Activated naive CD4-positive, alpha-beta T cell treated with anti-CD3 and anti-CD28 coated beads, Interleukin-2, amount 50 U/mL, for 24 hours (primary cell): Measurements from ENCODE around the gene PCDHA3.
"Not testable (repeated sequence)": the region's sequence is repeated elsewhere in the genome, so short reads cannot be mapped to it uniquely, and the experiment has no call there.

Source experiments
- H3K27ac Mint-ChIP-seq: one replicate; pipeline ENCODE4 v1.8.0; 2021; ENCODE audit warnings: mild to moderate bottlenecking, mixed read lengths
- H3K27me3 Mint-ChIP-seq: one replicate; pipeline ENCODE4 v1.8.0; 2021; ENCODE audit warnings: mixed read lengths
- H3K36me3 Mint-ChIP-seq: one replicate; pipeline ENCODE4 v1.8.0; 2021; ENCODE audit warnings: mixed read lengths
- H3K4me1 Mint-ChIP-seq: one replicate; pipeline ENCODE4 v1.8.0; 2021; ENCODE audit warnings: mixed read lengths
- H3K4me3 Mint-ChIP-seq: one replicate; pipeline ENCODE4 v1.8.0; 2021; ENCODE audit warnings: mild to moderate bottlenecking, mixed read lengths
- H3K9me3 Mint-ChIP-seq: one replicate; pipeline ENCODE4 v1.8.0; 2021; ENCODE audit warnings: mixed read lengths

PCDHA3 gene

DNA sequence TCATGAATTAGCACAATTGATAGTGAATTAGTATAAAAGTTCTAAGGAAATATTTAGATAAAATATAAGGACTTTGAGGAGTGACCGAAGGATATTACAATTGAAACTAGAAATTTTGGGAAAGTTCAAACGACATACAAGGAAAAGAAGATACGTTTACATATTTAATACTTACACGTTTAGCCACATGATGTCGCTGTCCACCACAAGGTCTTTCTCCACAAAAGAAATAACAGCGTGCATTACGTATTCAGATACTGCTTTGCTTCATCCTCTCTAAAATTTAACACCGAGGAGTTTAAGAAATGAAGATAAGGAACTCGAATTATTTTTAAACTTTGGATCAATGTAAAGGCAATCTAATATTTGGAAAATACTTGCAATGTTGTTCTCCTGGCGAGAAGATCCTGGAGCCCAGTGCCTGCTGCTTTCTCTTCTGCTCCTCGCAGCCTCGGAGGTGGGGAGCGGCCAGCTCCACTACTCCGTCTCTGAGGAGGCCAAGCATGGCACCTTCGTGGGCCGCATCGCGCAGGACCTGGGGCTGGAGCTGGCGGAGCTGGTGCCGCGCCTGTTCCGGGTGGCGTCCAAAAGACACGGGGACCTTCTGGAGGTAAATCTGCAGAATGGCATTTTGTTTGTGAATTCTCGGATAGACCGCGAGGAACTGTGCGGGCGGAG is at the start of gene PCDHA3:
Gene PCDHA3 (plus strand): TSS at position 242 of the 678 bp plus-strand sequence.
- Mint-ChIP-seq H3K27me3 (peaks cover 27% of the 10 kb centered on the region), H3K4me3 (no peak within 1 kb of the TSS), H3K36me3 (peaks cover 15% of the 10 kb centered on the region)

GRCh38 chr5:140753561-140753960 is 47.3 kb upstream of the PCDHA3 start:
- no peaks in the 10 kb centered on the region for H3K4me1 Mint-ChIP-seq
- peaks cover 72% of the 10 kb centered on the region for H3K9me3 Mint-ChIP-seq
- peaks cover 20% of the 10 kb centered on the region for H3K36me3 Mint-ChIP-seq

More for the DNA sequence above, at the start of gene PCDHA3:
- no peaks in the 10 kb centered on the region for H3K4me1 Mint-ChIP-seq
- H3K9me3 Mint-ChIP-seq = peaks cover 26% of the 10 kb centered on the region
- H3K27ac Mint-ChIP-seq = no peak within 1 kb of the TSS

GRCh38 chr5:140764177-140764973 is 36.5 kb upstream of the PCDHA3 start:
- no peak overlapping the region for H3K4me3 Mint-ChIP-seq
- peaks cover 15% of the 10 kb centered on the region for H3K9me3 Mint-ChIP-seq

More at GRCh38 chr5:140753561-140753960, 47.3 kb upstream of the PCDHA3 start:
- no peak overlapping the region for H3K4me3 Mint-ChIP-seq
- no peak overlapping the region for H3K27ac Mint-ChIP-seq
- peaks cover 1% of the 10 kb centered on the region for H3K27me3 Mint-ChIP-seq

GRCh38 chr5:140767444-140767843 is 33.4 kb upstream of the PCDHA3 start:
- H3K4me3 Mint-ChIP-seq = no peak overlapping the region

More at GRCh38 chr5:140764177-140764973, 36.5 kb upstream of the PCDHA3 start:
- Mint-ChIP-seq H3K27me3 (peaks cover 2% of the 10 kb centered on the region), H3K36me3 (peaks cover 35% of the 10 kb centered on the region), H3K4me1 (no peaks in the 10 kb centered on the region), H3K27ac (no peak overlapping the region)

GRCh38 chr5:140780512-140780911 is 20.3 kb upstream of the PCDHA3 start:
- Mint-ChIP-seq H3K27ac (no peak overlapping the region), H3K36me3 (peaks cover 24% of the 10 kb centered on the region), H3K4me1 (no peaks in the 10 kb centered on the region), H3K27me3 (peaks cover 14% of the 10 kb centered on the region), H3K9me3 (peaks cover 38% of the 10 kb centered on the region), H3K4me3 (no peak overlapping the region)

More at GRCh38 chr5:140767444-140767843, 33.4 kb upstream of the PCDHA3 start:
- Mint-ChIP-seq H3K36me3 (peaks cover 30% of the 10 kb centered on the region), H3K27ac (no peak overlapping the region), H3K4me1 (no peaks in the 10 kb centered on the region), H3K27me3 (no peaks in the 10 kb centered on the region), H3K9me3 (peaks cover 25% of the 10 kb centered on the region)

- H3K36me3 Mint-ChIP-seq = peaks cover 22% of the 10 kb centered on the region
- H3K9me3 Mint-ChIP-seq = peaks cover 18% of the 10 kb centered on the region
- H3K27ac Mint-ChIP-seq = no peak within 1 kb of the TSS
- no peak within 1 kb of the TSS for H3K4me3 Mint-ChIP-seq
- H3K4me1 Mint-ChIP-seq = no peaks in the 10 kb centered on the region
- peaks cover 21% of the 10 kb centered on the region for H3K27me3 Mint-ChIP-seq
Observed at GRCh38 chr5:140785905-140786686, 14.8 kb upstream of the PCDHA3 start, which contains the start of gene PCDHA1. Gene PCDHA1 (plus strand): TSS chr5:140786140.

GRCh38 chr5:140787422-140787821 is 13.4 kb upstream of the PCDHA3 start:
- Mint-ChIP-seq H3K9me3 (peaks cover 21% of the 10 kb centered on the region), H3K36me3 (peaks cover 22% of the 10 kb centered on the region), H3K27me3 (peaks cover 30% of the 10 kb centered on the region)
- not testable (repeated sequence) for H3K4me1 Mint-ChIP-seq, H3K4me3 Mint-ChIP-seq, H3K27ac Mint-ChIP-seq

GRCh38 chr5:140787849-140788504 is 12.9 kb upstream of the PCDHA3 start:
- H3K27ac Mint-ChIP-seq, H3K4me3 Mint-ChIP-seq, H3K4me1 Mint-ChIP-seq: not testable (repeated sequence)
- H3K9me3 Mint-ChIP-seq = peaks cover 21% of the 10 kb centered on the region
- H3K36me3 Mint-ChIP-seq = peaks cover 18% of the 10 kb centered on the region
- H3K27me3 Mint-ChIP-seq = peaks cover 34% of the 10 kb centered on the region

- Mint-ChIP-seq H3K4me3 (no peak overlapping the region), H3K9me3 (peaks cover 28% of the 10 kb centered on the region), H3K27me3 (peaks cover 36% of the 10 kb centered on the region), H3K4me1 (no peaks in the 10 kb centered on the region), H3K27ac (no peak overlapping the region), H3K36me3 (peaks cover 14% of the 10 kb centered on the region)
Observed at GRCh38 chr5:140791089-140791488, 9.8 kb upstream of the PCDHA3 start.

GRCh38 chr5:140794595-140795258 is 6.1 kb upstream of the PCDHA3 start, which contains the start of gene PCDHA2:
Gene PCDHA2 (plus strand): TSS chr5:140794852.
- Mint-ChIP-seq H3K4me3 (no peak within 1 kb of the TSS), H3K36me3 (peaks cover 11% of the 10 kb centered on the region), H3K4me1 (no peaks in the 10 kb centered on the region), H3K27me3 (peaks cover 33% of the 10 kb centered on the region), H3K9me3 (peaks cover 26% of the 10 kb centered on the region), H3K27ac (no peak within 1 kb of the TSS)

DNA sequence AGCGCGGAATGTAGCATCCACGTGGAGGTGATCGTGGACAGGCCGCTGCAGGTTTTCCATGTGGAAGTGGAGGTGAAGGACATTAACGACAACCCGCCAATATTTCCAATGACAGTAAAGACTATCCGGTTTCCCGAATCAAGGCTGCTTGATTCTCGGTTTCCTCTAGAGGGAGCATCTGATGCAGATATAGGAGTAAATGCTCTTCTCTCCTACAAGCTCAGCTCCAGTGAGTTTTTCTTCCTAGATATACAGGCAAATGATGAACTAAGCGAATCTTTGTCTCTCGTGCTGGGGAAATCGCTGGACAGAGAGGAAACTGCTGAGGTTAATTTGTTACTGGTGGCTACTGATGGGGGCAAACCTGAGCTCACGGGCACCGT is 5.6 kb upstream of the PCDHA3 start:
- Mint-ChIP-seq H3K4me1 (no peaks in the 10 kb centered on the region), H3K9me3 (peaks cover 30% of the 10 kb centered on the region), H3K27ac (no peak overlapping the region), H3K36me3 (peaks cover 10% of the 10 kb centered on the region), H3K4me3 (no peak overlapping the region), H3K27me3 (peaks cover 34% of the 10 kb centered on the region)

DNA sequence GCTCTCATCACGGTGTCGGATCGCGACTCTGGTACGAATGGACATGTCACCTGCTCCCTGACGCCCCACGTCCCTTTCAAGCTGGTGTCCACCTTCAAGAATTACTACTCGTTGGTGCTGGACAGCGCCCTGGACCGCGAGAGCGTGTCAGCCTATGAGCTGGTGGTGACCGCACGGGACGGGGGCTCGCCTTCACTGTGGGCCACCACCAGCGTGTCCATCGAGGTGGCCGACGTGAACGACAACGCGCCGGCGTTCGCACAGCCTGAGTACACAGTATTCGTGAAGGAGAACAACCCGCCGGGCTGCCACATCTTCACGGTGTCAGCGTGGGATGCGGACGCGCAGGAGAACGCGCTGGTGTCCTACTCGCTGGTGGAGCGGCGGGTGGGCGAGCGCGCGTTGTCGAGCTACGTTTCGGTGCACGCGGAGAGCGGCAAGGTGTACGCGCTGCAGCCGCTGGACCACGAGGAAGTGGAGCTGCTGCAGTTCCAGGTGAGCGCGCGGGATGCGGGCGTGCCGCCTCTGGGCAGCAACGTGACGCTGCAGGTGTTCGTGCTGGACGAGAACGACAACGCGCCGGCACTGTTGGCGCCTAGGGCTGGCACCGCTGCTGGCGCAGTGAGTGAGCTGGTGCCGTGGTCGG is 4.7 kb upstream of the PCDHA3 start:
- peaks cover 10% of the 10 kb centered on the region for H3K36me3 Mint-ChIP-seq
- not testable (repeated sequence) for H3K4me3 Mint-ChIP-seq, H3K27ac Mint-ChIP-seq, H3K4me1 Mint-ChIP-seq
- H3K9me3 Mint-ChIP-seq = peaks cover 27% of the 10 kb centered on the region
- peaks cover 32% of the 10 kb centered on the region for H3K27me3 Mint-ChIP-seq

DNA sequence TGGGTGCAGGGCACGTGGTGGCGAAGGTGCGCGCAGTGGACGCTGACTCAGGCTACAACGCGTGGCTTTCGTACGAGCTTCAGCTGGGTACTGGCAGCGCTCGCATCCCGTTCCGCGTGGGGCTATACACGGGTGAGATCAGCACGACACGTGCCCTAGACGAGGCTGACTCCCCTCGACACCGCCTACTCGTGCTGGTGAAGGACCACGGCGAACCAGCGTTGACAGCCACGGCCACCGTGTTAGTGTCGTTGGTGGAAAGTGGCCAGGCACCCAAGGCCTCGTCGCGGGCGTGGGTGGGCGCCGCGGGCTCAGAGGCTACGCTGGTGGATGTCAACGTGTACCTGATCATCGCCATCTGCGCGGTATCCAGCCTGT is 4.2 kb upstream of the PCDHA3 start:
- peaks cover 24% of the 10 kb centered on the region for H3K9me3 Mint-ChIP-seq
- H3K4me3 Mint-ChIP-seq = no peak overlapping the region
- no peaks in the 10 kb centered on the region for H3K4me1 Mint-ChIP-seq
- no peak overlapping the region for H3K27ac Mint-ChIP-seq
- H3K27me3 Mint-ChIP-seq = peaks cover 30% of the 10 kb centered on the region
- H3K36me3 Mint-ChIP-seq = peaks cover 10% of the 10 kb centered on the region

DNA sequence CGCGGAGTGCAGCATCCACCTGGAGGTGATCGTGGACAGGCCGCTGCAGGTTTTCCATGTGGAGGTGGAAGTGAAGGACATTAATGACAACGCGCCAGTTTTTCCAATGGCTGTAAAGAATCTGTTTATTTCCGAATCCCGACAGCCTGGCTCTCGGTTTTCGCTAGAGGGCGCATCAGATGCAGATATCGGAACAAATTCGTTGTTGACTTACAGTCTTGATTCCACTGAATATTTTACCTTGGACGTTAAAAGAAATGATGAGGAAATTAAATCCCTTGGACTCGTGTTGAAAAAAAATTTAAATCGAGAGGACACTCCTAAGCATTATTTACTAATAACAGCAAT is 611 bp downstream of the PCDHA3 start:
- Mint-ChIP-seq H3K4me1 (no peaks in the 10 kb centered on the region), H3K9me3 (peaks cover 26% of the 10 kb centered on the region), H3K27me3 (peaks cover 30% of the 10 kb centered on the region), H3K4me3 (no peak overlapping the region), H3K36me3 (peaks cover 15% of the 10 kb centered on the region), H3K27ac (no peak overlapping the region)
